Endothelial cell of umbilical vein (primary cell): ENCODE data around the gene FYB2. TPM values are rescaled to one million over a fixed set of nuclear protein-coding genes. Genes with fewer than 3 reads are reported as not detected.

Experiments
- BruUV-seq: library from RNA; stranded (reverse); fragments of 400-500 nt; replicated peaks from 2 replicates; lab custom pipeline; 2021; lab: Mats Ljungman, UMichigan
- CTCF ChIA-PET: fragments of 300-600, 350-600 bp; sonication (Branson Sonifier 250); formaldehyde crosslinking; loops from one replicate; lab custom pipeline; 2021; ENCODE audit warnings: antibody characterized with exemption, inconsistent platforms; lab: Charles Lee
- POLR2A ChIA-PET: fragments of 300-600, 350-600 bp; sonication (Branson Sonifier 250); formaldehyde crosslinking; loops from one replicate; lab custom pipeline; 2021; ENCODE audit warnings: antibody characterized with exemption, inconsistent platforms; lab: Charles Lee
- DNase-seq: peaks from one replicate; pipeline ENCODE4 v3.0.0-alpha.2; 2011; ENCODE audit warnings: low read depth, low spot score
- FAIRE-seq: peaks from 2 replicates; lab custom pipeline; 2011; peaks lifted over from hg19 to GRCh38; lab: Jason Lieb, UNC
- H2AFZ ChIP-seq: 2 replicates; pipeline ENCODE4 v1.6.0; 2012; ENCODE audit warnings: low read depth, low read length, control low read depth, inconsistent platforms
- H3K27ac ChIP-seq: 2 replicates; pipeline ENCODE4 v1.5.1; 2011; ENCODE audit warnings: low read depth, mild to moderate bottlenecking, control low read depth, low read length, moderate library complexity; ENCODE audit not compliant: insufficient read depth
- H3K27me3 ChIP-seq, 2 experiments: 2 replicates each; pipeline versions ENCODE4 v1.6.0 to v1.6.1; 2011; ENCODE audit warnings: low read length in 2 of 2, mixed read lengths in 1 of 2; ENCODE audit not compliant: control insufficient read depth in 2 of 2, insufficient read depth in 2 of 2
- H3K36me3 ChIP-seq, 2 experiments: 2 replicates in 1 of 2; 3 replicates in 1 of 2; pipeline ENCODE4 v1.5.1; 2011; ENCODE audit warnings: low read length in 2 of 2, mild to moderate bottlenecking in 1 of 2, moderate library complexity in 1 of 2; ENCODE audit not compliant: control insufficient read depth in 2 of 2, insufficient read depth in 2 of 2; ENCODE audit errors: extremely low read depth in 1 of 2
- H3K4me1 ChIP-seq: 3 replicates; pipeline ENCODE4 v1.5.1; 2011; ENCODE audit warnings: mild to moderate bottlenecking, low read length; ENCODE audit not compliant: control insufficient read depth, insufficient read depth; ENCODE audit errors: extremely low read depth
- H3K4me2 ChIP-seq: 2 replicates; pipeline ENCODE4 v1.6.1; 2011; ENCODE audit warnings: low read length, control low read depth, mixed read lengths; ENCODE audit not compliant: insufficient read depth
- H3K4me3 ChIP-seq, 3 experiments: fragments of 200-600 bp in 1 of 3; sonication (generic), shearing (Covaris generic) in 1 of 3; replicated peaks in 1 of 3; 2 replicates each; pipeline ENCODE4 v1.5.1; 2011 to 2016; ENCODE audit warnings: control low read depth in 3 of 3, low read length in 3 of 3, mild to moderate bottlenecking in 2 of 3, inconsistent platforms in 1 of 3, low read depth in 1 of 3, moderate library complexity in 1 of 3; ENCODE audit not compliant: insufficient read depth in 1 of 3
- H3K79me2 ChIP-seq: 2 replicates; pipeline ENCODE4 v1.6.0; 2012; ENCODE audit warnings: low read length, inconsistent platforms; ENCODE audit not compliant: control insufficient read depth, insufficient read depth
- H3K9ac ChIP-seq: replicated peaks from 2 replicates; pipeline ENCODE3; 2011; ENCODE audit warnings: low read length, control low read depth; ENCODE audit not compliant: insufficient read depth; ENCODE audit errors: extremely low read depth
- H3K9me1 ChIP-seq: replicated peaks from 3 replicates; pipeline ENCODE4 v1.6.0; 2011; ENCODE audit warnings: mild to moderate bottlenecking, low read length; ENCODE audit not compliant: control insufficient read depth, insufficient read depth; ENCODE audit errors: extremely low read depth
- H3K9me3 ChIP-seq: replicated peaks from 2 replicates; pipeline ENCODE4 v1.5.1; 2012; ENCODE audit warnings: low read length, inconsistent platforms; ENCODE audit not compliant: control insufficient read depth, insufficient read depth
- H4K20me1 ChIP-seq: replicated peaks from 2 replicates; pipeline ENCODE3; 2011; ENCODE audit warnings: mild to moderate bottlenecking, low read length; ENCODE audit not compliant: control insufficient read depth, insufficient read depth; ENCODE audit errors: extremely low read depth
- EZH2 ChIP-seq: IDR thresholded peaks from 2 replicates; pipeline ENCODE4 v1.6.1; 2012; ENCODE audit warnings: borderline replicate concordance, low read depth, mild to moderate bottlenecking, moderate library complexity, low read length, inconsistent platforms; ENCODE audit not compliant: severe bottlenecking
- FOS ChIP-seq: IDR thresholded peaks from 2 replicates; pipeline ENCODE4 v1.6.1; 2011; ENCODE audit warnings: mild to moderate bottlenecking, low read length, moderate library complexity, borderline replicate concordance; ENCODE audit not compliant: insufficient read depth
- GATA2 ChIP-seq: IDR thresholded peaks from 2 replicates; pipeline ENCODE4 v1.7.0; 2011; ENCODE audit warnings: low read depth, mild to moderate bottlenecking, moderate library complexity, mixed read lengths, low read length; ENCODE audit not compliant: insufficient read length, insufficient read depth
- JUN ChIP-seq: IDR thresholded peaks from 2 replicates; pipeline ENCODE4 v1.6.1; 2011; ENCODE audit warnings: borderline replicate concordance, low read depth; ENCODE audit not compliant: insufficient read length, insufficient read depth
- MYC ChIP-seq: IDR thresholded peaks from one replicate; pipeline ENCODE4 v1.6.1; 2011; ENCODE audit warnings: mild to moderate bottlenecking, low read depth, low read length
- POLR2A ChIP-seq: IDR thresholded peaks from 2 replicates; pipeline ENCODE4 v1.6.1; 2012; ENCODE audit warnings: low read depth, mild to moderate bottlenecking, control low read depth, low read length
- POLR2AphosphoS5 ChIP-seq: IDR thresholded peaks from 2 replicates; pipeline ENCODE4 v1.6.1; 2012; ENCODE audit warnings: low read depth, mild to moderate bottlenecking, control low read depth, low read length, moderate library complexity; ENCODE audit not compliant: insufficient read depth
- dilution Hi-C: fragments of 300-500 bp; cut with MboI; formaldehyde crosslinking; loops from one replicate; pipeline ENCODE4 v1.15.0; 2019; ENCODE audit warnings: low sequenced_read_pairs; ENCODE audit not compliant: extremely low pct_ligation_motif_present
- intact Hi-C: fragments of 100-400 bp; cut with micrococcal nuclease; formaldehyde crosslinking; loops from one replicate; pipeline ENCODE4 v1.10.0; 2022
- polyA plus RNA-seq, 4 experiments: library from polyadenylated mRNA; depleted of rRNA in 3 of 4; stranded (reverse) in 3 of 4; unstranded in 1 of 4; fragments of >200 nt; gene quantifications; 2 replicates each; pipeline versions ENCODE4 v1.2.1 to v1.2.3, GENCODE V29; 2011 to 2012; ENCODE audit warnings: missing spikeins in 1 of 4
- total RNA-seq: library from RNA; stranded (reverse); gene quantifications from 2 replicates; pipeline ENCODE4 v1.2.3, GENCODE V29; 2021
- TF ChIP-seq, protein P1 (sequence below), 2 donors: IDR thresholded peaks; 1 replicate in 1 of 2; 2 replicates in 1 of 2; pipeline ENCODE4 v1.5.1; 2011; ENCODE audit warnings: low read length in 2 of 2, mild to moderate bottlenecking in 2 of 2, moderate library complexity in 2 of 2, control low read depth in 1 of 2, inconsistent platforms in 1 of 2, low read depth in 1 of 2; ENCODE audit not compliant: insufficient read depth in 1 of 2; ENCODE audit errors: extremely low read depth in 1 of 2
- TF ChIP-seq, protein P2 (sequence below): IDR thresholded peaks from 2 replicates; pipeline ENCODE4 v1.6.1; 2011; ENCODE audit not compliant: insufficient read depth, insufficient read length

FYB2 gene
- total and polyA plus RNA-seq, 2 donors (not counting 3 experiments of a cell fraction or from before 2014, with no cell fraction given), result not detected

DNA sequence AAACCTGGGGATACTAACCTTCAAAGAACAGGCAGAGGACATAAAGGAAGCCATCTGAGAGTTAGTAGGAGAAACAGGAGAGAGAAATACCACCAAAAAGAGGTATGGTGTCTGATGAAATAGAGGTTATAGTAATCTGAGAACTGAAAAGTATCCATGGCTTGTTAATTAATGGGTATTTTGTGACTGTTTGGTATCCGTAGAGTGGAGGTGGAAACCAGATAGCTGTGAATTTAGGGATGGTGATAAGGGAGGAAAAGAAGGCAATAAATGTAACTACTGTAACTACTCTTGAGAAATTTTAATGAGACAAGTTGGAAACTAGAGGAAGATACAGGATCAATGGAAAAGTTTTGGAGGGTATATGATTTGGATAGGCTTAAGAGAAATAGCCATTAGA lies 146.6 kb downstream of the FYB2 start:
- DNase-seq (no peak), FAIRE-seq (no peak)
- Histone ChIP-seq H3K9me1 (no peaks in the 10 kb centered on the region), H3K4me2 (no peak overlapping the region), H3K27ac (no peak overlapping the region), H3K4me3 (no peak overlapping the region), H3K4me1 (no peaks in the 10 kb centered on the region), H3K9ac (no peak overlapping the region), H4K20me1 (no peaks in the 10 kb centered on the region), H3K27me3 (no peaks in the 10 kb centered on the region), H3K36me3 (no peaks in the 10 kb centered on the region), H3K79me2 (no peaks in the 10 kb centered on the region), H2AFZ (no peak overlapping the region), H3K9me3 (no peaks in the 10 kb centered on the region)
- intact Hi-C loops (no loop called here), dilution Hi-C loops (no loop called here)
- POLR2A ChIA-PET, result no interaction called here
- BruUV-seq, result no TSS peak
- CTCF ChIA-PET, result no interaction called here
- no peak for TF ChIP-seq MYC
- TF ChIP-seq, protein P1, sequence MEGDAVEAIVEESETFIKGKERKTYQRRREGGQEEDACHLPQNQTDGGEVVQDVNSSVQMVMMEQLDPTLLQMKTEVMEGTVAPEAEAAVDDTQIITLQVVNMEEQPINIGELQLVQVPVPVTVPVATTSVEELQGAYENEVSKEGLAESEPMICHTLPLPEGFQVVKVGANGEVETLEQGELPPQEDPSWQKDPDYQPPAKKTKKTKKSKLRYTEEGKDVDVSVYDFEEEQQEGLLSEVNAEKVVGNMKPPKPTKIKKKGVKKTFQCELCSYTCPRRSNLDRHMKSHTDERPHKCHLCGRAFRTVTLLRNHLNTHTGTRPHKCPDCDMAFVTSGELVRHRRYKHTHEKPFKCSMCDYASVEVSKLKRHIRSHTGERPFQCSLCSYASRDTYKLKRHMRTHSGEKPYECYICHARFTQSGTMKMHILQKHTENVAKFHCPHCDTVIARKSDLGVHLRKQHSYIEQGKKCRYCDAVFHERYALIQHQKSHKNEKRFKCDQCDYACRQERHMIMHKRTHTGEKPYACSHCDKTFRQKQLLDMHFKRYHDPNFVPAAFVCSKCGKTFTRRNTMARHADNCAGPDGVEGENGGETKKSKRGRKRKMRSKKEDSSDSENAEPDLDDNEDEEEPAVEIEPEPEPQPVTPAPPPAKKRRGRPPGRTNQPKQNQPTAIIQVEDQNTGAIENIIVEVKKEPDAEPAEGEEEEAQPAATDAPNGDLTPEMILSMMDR (IDR thresholded peaks at IDR 0.05; ENCODE audit: extremely low read depth in 1 of 2, insufficient read depth in 1 of 2, low read depth in 1 of 2, low read length in 2 of 2), result no peak

DNA sequence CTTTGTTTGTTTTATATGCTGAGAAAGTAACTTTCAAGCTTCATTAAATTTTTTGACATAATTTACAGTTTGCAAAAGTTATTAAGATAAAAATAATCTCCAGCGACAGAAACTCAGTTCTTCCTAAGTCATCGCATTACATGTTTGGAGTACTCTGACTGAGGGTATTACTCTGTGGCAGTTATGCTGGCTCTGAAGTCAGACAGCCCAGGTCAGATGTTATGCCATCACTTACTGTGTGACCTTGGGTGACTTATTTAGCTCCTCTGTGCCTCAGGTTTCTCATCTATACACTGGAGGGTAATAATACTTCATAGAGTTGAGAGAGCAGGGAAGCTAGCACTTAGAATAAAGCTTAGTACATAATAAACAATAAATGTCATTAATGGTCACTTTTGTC lies 147.7 kb downstream of the FYB2 start:
- Histone ChIP-seq H3K4me2 (no peak overlapping the region), H3K27me3 (no peaks in the 10 kb centered on the region), H3K9ac (no peak overlapping the region), H2AFZ (no peak overlapping the region), H3K36me3 (no peaks in the 10 kb centered on the region), H3K27ac (no peak overlapping the region), H3K9me3 (no peaks in the 10 kb centered on the region), H3K79me2 (no peaks in the 10 kb centered on the region), H4K20me1 (no peaks in the 10 kb centered on the region), H3K9me1 (no peaks in the 10 kb centered on the region), H3K4me1 (no peaks in the 10 kb centered on the region), H3K4me3 (no peak overlapping the region)
- TF ChIP-seq FOS (no peak), MYC (no peak), JUN (no peak), POLR2A (no peak), POLR2AphosphoS5 (no peak), EZH2 (no peak), GATA2 (no peak)
- TF ChIP-seq, protein P1 (IDR thresholded peaks at IDR 0.05; ENCODE audit: extremely low read depth in 1 of 2, insufficient read depth in 1 of 2, low read depth in 1 of 2, low read length in 2 of 2), result no peak
- TF ChIP-seq, protein P2, sequence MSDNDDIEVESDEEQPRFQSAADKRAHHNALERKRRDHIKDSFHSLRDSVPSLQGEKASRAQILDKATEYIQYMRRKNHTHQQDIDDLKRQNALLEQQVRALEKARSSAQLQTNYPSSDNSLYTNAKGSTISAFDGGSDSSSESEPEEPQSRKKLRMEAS, result no peak
- intact Hi-C loops, result no loop called here
- dilution Hi-C loops, result no loop called here
- no peak for DNase-seq
- POLR2A ChIA-PET, result no interaction called here
- no TSS peak for BruUV-seq
- FAIRE-seq, result no peak
- CTCF ChIA-PET, result no interaction called here
